Body of pancreas (tissue), 4 donors: ENCODE measurements around the gene LHFPL3.

ENCODE experiments used
- CTCF ChIP-seq, 7 experiments: fragments of 450-650 bp in 4 of 7; fragments of 200-600 bp in 3 of 7; sonication (generic) in 3 of 7; IDR thresholded peaks; one replicate each; pipeline ENCODE4 v1.5.1; 2016 to 2019; ENCODE audit warnings: antibody characterized with exemption in 7 of 7
- POLR2A ChIP-seq, 3 donors: fragments of 450-650 bp; IDR thresholded peaks; one replicate each; pipeline ENCODE4 v1.6.1; 2016; ENCODE audit warnings: antibody characterized with exemption in 3 of 3, mild to moderate bottlenecking in 2 of 3

- TF ChIP-seq CTCF (IDR thresholded peaks at IDR 0.05) (no peak), POLR2A (IDR thresholded peaks at IDR 0.05) (no peak)
Measured at GRCh38 chr7:104450861-104451260, 122.5 kb downstream of the LHFPL3 start.
